ENCODE data around the gene TOR4A. TPM values are rescaled to one million over a fixed set of nuclear protein-coding genes. Genes with fewer than 3 reads are reported as not detected.

TOR4A gene
- total and polyA plus RNA-seq, 2 experiments from 2014 or later, result 4.1 to 29.6 TPM

GRCh38 chr9:137247916-137248175, 29.7 kb upstream of the TOR4A start:
- Histone ChIP-seq H2AFZ (no peak overlapping the region), H3K79me2 (ENCODE audit: insufficient read depth) (peaks cover 17% of the 10 kb centered on the region), H4K20me1 (ENCODE audit: insufficient read depth) (peaks cover 12% of the 10 kb centered on the region; the same call in 1 of the 2 replicates), H3F3A (ENCODE audit: insufficient read depth) (peaks cover 18% of the 10 kb centered on the region), H3K4me1 (ENCODE audit: insufficient read depth) (peaks cover 6% of the 10 kb centered on the region; the same call in 1 of the 2 replicates), H3K27ac (no peak overlapping the region), H3K4me2 (ENCODE audit: unreplicated experiment) (no peak overlapping the region), H3K9ac (no peak overlapping the region), H3K4me3 (no peak overlapping the region), H3K36me3 (ENCODE audit: low read depth) (peaks cover 8% of the 10 kb centered on the region), H3K9me3 (ENCODE audit: low read depth) (no peaks in the 10 kb centered on the region), H3K9me2 (ENCODE audit: insufficient read depth) (no peaks in the 10 kb centered on the region), H3K27me3 (replicated peaks; ENCODE audit: insufficient read depth) (no peaks in the 10 kb centered on the region)
- TF ChIP-seq EZH2 (IDR thresholded peaks at IDR 0.05; ENCODE audit: insufficient read depth, poor library complexity, severe bottlenecking) (no peak), EZH2phosphoT487 (IDR thresholded peaks at IDR 0.05; ENCODE audit: insufficient read depth, low read depth) (no peak)
- 75 to 81% methylated on average over 6 of the region's 6 CpGs for WGBS, 2 experiments (ENCODE audit: low coverage in 1 of 2, low lambda C conversion rate in 2 of 2, missing lambda C conversion rate in 2 of 2)
- in situ Hi-C loops (cut with MboI), result no loop called here
- no peak for DNase-seq

- no peak for TF ChIP-seq EZH2phosphoT487 (IDR thresholded peaks at IDR 0.05; ENCODE audit: insufficient read depth, low read depth)
- no peak for TF ChIP-seq EZH2 (IDR thresholded peaks at IDR 0.05; ENCODE audit: insufficient read depth, poor library complexity, severe bottlenecking)
- WGBS, 2 experiments (ENCODE audit: low coverage in 1 of 2, low lambda C conversion rate in 2 of 2, missing lambda C conversion rate in 2 of 2), result 41 to 44% methylated on average over 12 to 18 of the region's 18 CpGs
- no peaks in the 10 kb centered on the region for H3K36me3 ChIP-seq (ENCODE audit: low read depth)
Observed at GRCh38 chr9:137250329-137251193, 27.0 kb upstream of the TOR4A start.

GRCh38 chr9:137251194-137251461, 26.4 kb upstream of the TOR4A start, which contains the start of gene STPG3:
STPG3 (plus strand) TSS chr9:137251286; CDS start chr9:137251287, 1 bp downstream.
- no peak within 1 kb of the TSS for H3K4me2 ChIP-seq (ENCODE audit: unreplicated experiment)
- no peak within 1 kb of the TSS for H2AFZ ChIP-seq
- no peaks in the 10 kb centered on the region for H3K27me3 ChIP-seq (replicated peaks; ENCODE audit: insufficient read depth)
- H3K27ac ChIP-seq, result no peak within 1 kb of the TSS
- H3K36me3 ChIP-seq (ENCODE audit: low read depth), result no peaks in the 10 kb centered on the region
- H3K9me2 ChIP-seq (ENCODE audit: insufficient read depth), result no peaks in the 10 kb centered on the region
- no peak within 1 kb of the TSS for H3K4me3 ChIP-seq
- 0 out of 2 replicates have a peak, but pooled peaks cover 3% of the 10 kb centered on the region for H3K4me1 ChIP-seq (ENCODE audit: insufficient read depth)
- in situ Hi-C loops (cut with MboI), result no loop called here
- H3K9me3 ChIP-seq (ENCODE audit: low read depth), result no peaks in the 10 kb centered on the region
- TF ChIP-seq EZH2phosphoT487 (IDR thresholded peaks at IDR 0.05; ENCODE audit: insufficient read depth, low read depth), result no peak
- no peak for TF ChIP-seq EZH2 (IDR thresholded peaks at IDR 0.05; ENCODE audit: insufficient read depth, poor library complexity, severe bottlenecking)
- peaks cover 8% of the 10 kb centered on the region for H3K79me2 ChIP-seq (ENCODE audit: insufficient read depth)
- H3F3A ChIP-seq (ENCODE audit: insufficient read depth), result no peaks in the 10 kb centered on the region
- DNase-seq, result peak; percentile 59
- no peaks in the 10 kb centered on the region for H4K20me1 ChIP-seq (ENCODE audit: insufficient read depth)
- 23 to 36% methylated on average over 3 to 4 of the region's 4 CpGs for WGBS, 2 experiments (ENCODE audit: low coverage in 1 of 2, low lambda C conversion rate in 2 of 2, missing lambda C conversion rate in 2 of 2)
- H3K9ac ChIP-seq, result no peak within 1 kb of the TSS

More at GRCh38 chr9:137250329-137251193, 27.0 kb upstream of the TOR4A start:
- no peak overlapping the region for H3K27ac ChIP-seq
- no peak overlapping the region for H3K9ac ChIP-seq
- H3K79me2 ChIP-seq (ENCODE audit: insufficient read depth), result peaks cover 3% of the 10 kb centered on the region
- no peaks in the 10 kb centered on the region for H3F3A ChIP-seq (ENCODE audit: insufficient read depth)
- in situ Hi-C loops (cut with MboI), result no loop called here
- H2AFZ ChIP-seq, result no peak overlapping the region
- no peaks in the 10 kb centered on the region for H3K27me3 ChIP-seq (replicated peaks; ENCODE audit: insufficient read depth)
- H4K20me1 ChIP-seq (ENCODE audit: insufficient read depth), result no peaks in the 10 kb centered on the region
- no peak overlapping the region for H3K4me3 ChIP-seq
- no peak for DNase-seq
- no peaks in the 10 kb centered on the region for H3K9me3 ChIP-seq (ENCODE audit: low read depth)
- H3K4me1 ChIP-seq (ENCODE audit: insufficient read depth), result 0 out of 2 replicates have a peak, but pooled peaks cover 3% of the 10 kb centered on the region
- H3K9me2 ChIP-seq (ENCODE audit: insufficient read depth), result no peaks in the 10 kb centered on the region
- no peak overlapping the region for H3K4me2 ChIP-seq (ENCODE audit: unreplicated experiment)

GRCh38 chr9:137251490-137252268, 25.8 kb upstream of the TOR4A start:
- H3K9me2 ChIP-seq (ENCODE audit: insufficient read depth), result no peaks in the 10 kb centered on the region
- in situ Hi-C loops (cut with MboI), result no loop called here
- H3K27ac ChIP-seq, result no peak overlapping the region
- H3K9ac ChIP-seq, result no peak overlapping the region
- TF ChIP-seq EZH2 (IDR thresholded peaks at IDR 0.05; ENCODE audit: insufficient read depth, poor library complexity, severe bottlenecking) (no peak), EZH2phosphoT487 (IDR thresholded peaks at IDR 0.05; ENCODE audit: insufficient read depth, low read depth) (no peak)
- H3K4me1 ChIP-seq (ENCODE audit: insufficient read depth), result 0 out of 2 replicates have a peak, but pooled peaks cover 3% of the 10 kb centered on the region
- H3K4me2 ChIP-seq (ENCODE audit: unreplicated experiment), result no peak overlapping the region
- no peaks in the 10 kb centered on the region for H3K36me3 ChIP-seq (ENCODE audit: low read depth)
- H3K4me3 ChIP-seq, result no peak overlapping the region
- no peak for DNase-seq
- no peaks in the 10 kb centered on the region for H4K20me1 ChIP-seq (ENCODE audit: insufficient read depth)
- no peaks in the 10 kb centered on the region for H3F3A ChIP-seq (ENCODE audit: insufficient read depth)
- no peaks in the 10 kb centered on the region for H3K27me3 ChIP-seq (replicated peaks; ENCODE audit: insufficient read depth)
- H3K9me3 ChIP-seq (ENCODE audit: low read depth), result no peaks in the 10 kb centered on the region
- no peak overlapping the region for H2AFZ ChIP-seq
- peaks cover 14% of the 10 kb centered on the region for H3K79me2 ChIP-seq (ENCODE audit: insufficient read depth)
- WGBS, 2 experiments (ENCODE audit: low coverage in 1 of 2, low lambda C conversion rate in 2 of 2, missing lambda C conversion rate in 2 of 2), result 67 to 78% methylated on average over 10 to 22 of the region's 22 CpGs
